K562 treated with DMSO at 1 percent for 4 hours (cell line): ENCODE measurements around the gene SAMD10. TPM values are rescaled to one million over a fixed set of nuclear protein-coding genes. Genes with fewer than 3 reads are reported as not detected.

Experiments
- total RNA-seq: library from RNA; unstranded; fragments of 300-600 nt; gene quantifications from 2 replicates; pipeline ENCODE4 v1.2.3, GENCODE V29; 2022; ENCODE audit not compliant: insufficient read depth

Gene SAMD10
- 8.7 and 10.5 TPM in 2 replicates for total RNA-seq

DNA sequence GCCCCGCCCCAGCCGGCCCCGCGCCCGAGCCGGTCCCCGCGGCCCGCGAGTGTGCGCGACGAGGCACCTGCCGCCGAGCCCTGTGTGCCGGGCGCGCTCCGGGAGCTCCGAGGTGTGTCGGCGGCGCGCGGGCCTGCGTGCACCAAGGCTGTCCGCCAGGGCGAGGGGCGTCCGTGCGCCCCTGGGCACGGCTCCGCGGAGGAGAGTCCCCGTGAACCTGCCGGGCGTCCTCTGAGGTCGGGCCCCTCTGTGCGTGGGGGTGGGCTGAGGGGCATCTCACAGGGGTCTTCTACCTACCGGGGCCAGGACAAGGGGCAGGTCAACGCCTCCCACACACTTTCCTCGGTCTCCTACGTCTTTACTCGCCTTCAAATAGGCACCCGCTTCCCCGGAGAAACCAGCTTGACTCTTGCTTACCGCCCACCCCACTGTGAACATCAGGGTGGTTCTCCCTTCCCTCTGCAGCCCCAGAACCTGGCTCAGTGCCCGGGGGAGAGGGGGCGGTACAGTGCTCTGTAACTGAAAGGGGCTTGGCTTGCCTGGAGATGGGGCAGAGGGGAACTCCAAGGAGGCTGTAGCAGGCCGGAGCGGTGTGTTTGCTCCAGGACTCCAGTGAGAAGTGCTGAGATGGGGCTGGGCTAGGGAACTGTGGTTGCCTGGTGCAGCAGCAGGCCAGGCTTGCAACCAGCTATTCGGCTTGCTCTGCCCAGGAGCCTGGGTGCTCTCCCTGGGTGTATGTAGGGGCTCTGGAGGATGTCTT, at the start of gene SAMD10:
Gene SAMD10 (minus strand): TSS at position 86 of the 760 bp plus-strand sequence. CDS start 175 bp downstream, outside the sequence.

DNA sequence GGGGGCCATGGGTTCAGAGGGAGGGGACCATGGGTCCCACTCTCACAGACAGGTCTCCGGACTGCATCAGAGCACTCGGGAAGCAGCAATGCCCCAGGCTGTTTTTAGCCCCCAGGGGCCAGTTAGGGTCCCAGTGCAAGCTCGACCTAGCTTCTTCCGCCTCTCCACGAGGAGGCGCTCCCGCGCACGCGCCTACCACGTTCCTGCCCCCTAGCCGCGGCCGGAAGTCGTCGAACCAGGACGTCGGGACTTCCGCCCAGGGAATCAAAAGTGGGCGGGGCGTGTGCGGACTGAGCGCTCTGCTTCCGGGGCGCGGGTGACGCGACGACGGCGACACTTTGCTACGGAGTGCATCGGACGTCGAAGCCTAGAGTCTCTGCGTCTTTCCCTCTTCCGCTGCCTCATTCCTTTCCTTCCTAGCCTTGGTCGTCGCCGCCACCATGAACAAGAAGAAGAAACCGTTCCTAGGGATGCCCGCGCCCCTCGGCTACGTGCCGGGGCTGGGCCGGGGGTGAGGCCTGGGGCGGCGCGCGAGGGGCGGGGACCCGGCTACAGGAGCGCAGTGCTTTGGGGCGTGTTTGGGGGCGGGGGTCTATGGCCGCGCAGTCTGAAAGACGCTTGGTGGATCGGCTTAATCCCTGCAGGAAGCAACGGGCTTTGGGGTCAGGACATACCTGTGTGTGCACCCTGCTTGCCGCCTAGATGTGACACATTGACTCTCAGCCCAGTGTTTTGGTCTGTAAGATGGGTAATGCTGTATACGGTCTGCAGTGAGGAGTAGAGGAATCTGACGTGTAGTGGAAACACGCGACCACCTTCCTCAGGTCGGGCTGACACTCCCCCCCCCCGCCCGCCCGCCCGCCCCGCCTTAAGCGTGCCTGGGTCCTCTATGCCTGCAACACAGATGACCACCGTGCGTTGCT, 1.6 kb upstream of the SAMD10 start, which contains the start of gene PRPF6:
Gene PRPF6 (plus strand): TSS at position 327 of the 923 bp plus-strand sequence. CDS start 114 bp downstream, at position 441.

DNA sequence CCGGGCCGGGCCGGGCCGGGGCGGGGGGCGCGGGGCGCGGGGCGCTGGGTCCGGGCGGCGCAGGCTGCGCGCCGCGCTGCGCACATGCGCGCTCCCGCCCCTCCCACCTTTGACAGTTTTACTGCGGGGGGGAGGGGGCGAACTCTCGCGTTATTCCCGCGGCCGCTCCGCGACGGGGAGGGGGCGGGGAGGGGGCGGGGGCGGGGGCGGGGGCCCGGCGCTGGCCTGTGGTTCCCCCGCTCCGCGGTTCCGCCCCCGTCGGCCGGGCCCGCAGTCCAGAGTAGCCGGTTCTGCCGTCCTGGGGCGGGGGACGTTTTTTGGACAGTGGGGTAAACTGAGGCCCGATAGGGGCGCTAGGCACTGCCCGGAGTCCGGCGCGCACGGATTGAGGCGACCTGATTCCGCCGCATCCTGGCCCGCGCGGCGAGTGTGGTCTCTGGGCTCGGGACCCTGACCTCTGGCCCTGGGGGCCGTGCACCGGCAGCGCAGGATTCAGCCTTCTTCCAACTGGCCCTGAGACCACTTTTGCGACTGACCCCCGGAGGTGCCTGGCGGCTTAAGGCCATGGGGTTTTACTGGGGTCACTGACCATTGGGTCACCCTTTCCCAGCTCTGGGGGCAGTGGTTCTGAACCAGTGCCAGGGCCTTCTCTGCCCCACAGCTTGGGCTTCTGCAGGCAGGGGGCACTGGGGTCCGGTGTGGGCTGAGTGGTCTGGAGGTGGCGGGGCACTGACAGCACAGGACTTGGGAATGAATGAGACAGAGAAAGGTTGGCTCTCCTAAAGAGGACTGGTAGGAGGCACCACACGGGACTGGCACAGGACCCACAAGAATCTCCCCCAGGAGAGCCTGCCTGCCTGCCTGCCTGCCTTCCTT, 9.4 kb downstream of the SAMD10 start, which contains the start of gene ZNF512B:
Gene ZNF512B (minus strand): TSS at position 93 of the 876 bp plus-strand sequence. CDS start 1,980 bp downstream, outside the sequence.

DNA sequence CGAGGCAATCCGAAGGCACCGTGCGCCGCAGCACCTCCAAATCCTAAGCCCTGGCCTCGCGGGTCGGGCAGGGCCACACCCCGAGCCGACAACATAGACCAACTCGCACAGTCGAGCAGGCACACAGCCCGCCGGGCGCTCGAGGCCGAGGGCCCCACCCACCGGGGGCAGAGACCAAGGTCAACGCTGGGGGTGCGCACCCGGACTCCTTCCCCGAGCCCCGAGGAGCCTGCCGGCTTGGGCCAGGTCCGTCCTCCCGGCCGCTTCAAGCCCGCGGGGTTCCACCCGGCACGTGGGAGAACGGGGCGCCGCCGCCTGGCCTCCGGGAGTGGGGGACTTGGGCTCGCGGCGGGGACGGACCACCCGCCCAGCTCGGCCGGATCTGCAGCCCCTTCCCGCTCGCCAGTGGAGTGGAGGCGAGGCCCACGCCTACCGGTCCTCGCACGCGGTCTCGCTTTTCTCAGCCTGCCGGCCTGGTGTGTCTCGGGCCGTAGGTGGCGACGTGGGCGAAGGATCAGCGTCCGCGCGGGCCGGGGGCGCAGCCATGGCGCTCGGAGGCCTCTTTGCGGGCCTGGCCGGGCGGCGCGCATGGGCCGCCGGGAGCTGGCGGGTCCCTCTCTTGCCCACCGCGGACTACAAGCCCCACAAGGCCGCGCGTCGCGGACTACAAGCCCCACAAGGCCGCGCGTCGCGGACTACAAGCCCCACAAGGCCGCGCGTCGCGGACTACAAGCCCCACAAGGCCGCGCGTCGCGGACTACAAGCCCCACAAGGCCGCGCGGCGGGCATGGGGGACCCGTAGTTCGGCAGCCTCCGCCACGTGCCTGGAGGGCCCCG, 23.4 kb downstream of the SAMD10 start, which contains the start of gene UCKL1:
Gene UCKL1 (minus strand): TSS at position 590 of the 837 bp plus-strand sequence. CDS start 44 bp downstream, at position 546.

Other genes starting within 250 kb of the SAMD10 start
- gene LIME1, start 243.0 kb downstream of the SAMD10 start, total RNA-seq: 13.3 and 13.4 TPM in 2 replicates
- 33.3 and 40.7 TPM in 2 replicates for gene SLC2A4RG, start 239.9 kb downstream of the SAMD10 start, total RNA-seq
- gene ZBTB46, start 148.4 kb downstream of the SAMD10 start, total RNA-seq: 2.2 and 2.8 TPM in 2 replicates
- 4.8 and 6.2 TPM in 2 replicates for gene ABHD16B, start 118.1 kb downstream of the SAMD10 start, total RNA-seq
- gene TPD52L2, start 114.4 kb downstream of the SAMD10 start, total RNA-seq: 91.2 and 92.7 TPM in 2 replicates
- 29.7 and 35.4 TPM in 2 replicates for gene DNAJC5, start 84.5 kb downstream of the SAMD10 start, total RNA-seq
- gene UCKL1, start 23.2 kb downstream of the SAMD10 start, total RNA-seq: 47.8 and 52.1 TPM in 2 replicates
- 7.3 and 9.2 TPM in 2 replicates for gene ZNF512B, start 9.7 kb downstream of the SAMD10 start, total RNA-seq
- 70.4 and 76.0 TPM in 2 replicates for gene PRPF6, start 1.5 kb upstream of the SAMD10 start, total RNA-seq
- gene C20orf204, start 56.5 kb upstream of the SAMD10 start, total RNA-seq: 1.3 and 2.2 TPM in 2 replicates
- gene SOX18, start 70.0 kb upstream of the SAMD10 start, total RNA-seq: 8.1 and 8.9 TPM in 2 replicates
- gene TCEA2, start 83.6 kb upstream of the SAMD10 start, total RNA-seq: 14.6 and 23.6 TPM in 2 replicates
- gene RGS19, start 99.9 kb upstream of the SAMD10 start, total RNA-seq: 16.8 and 21.3 TPM in 2 replicates
- gene OPRL1, start 100.4 kb upstream of the SAMD10 start, total RNA-seq: 1.3 and 1.7 TPM in 2 replicates
- not detected in 2 replicates for gene LKAAEAR1, start 104.8 kb upstream of the SAMD10 start, total RNA-seq
- gene NPBWR2, start 127.9 kb upstream of the SAMD10 start, total RNA-seq: not detected in 2 replicates
- gene MYT1, start 184.8 kb upstream of the SAMD10 start, total RNA-seq: not detected in 2 replicates